ENCODE data around the gene ENTPD7. TPM values are rescaled to one million over a fixed set of nuclear protein-coding genes. Genes with fewer than 3 reads are reported as not detected.

The ENTPD7 gene
- total and polyA plus RNA-seq, 2 donors (not counting 1 experiment from before 2014, with no cell fraction given): 0.75 to 6.2 TPM

DNA sequence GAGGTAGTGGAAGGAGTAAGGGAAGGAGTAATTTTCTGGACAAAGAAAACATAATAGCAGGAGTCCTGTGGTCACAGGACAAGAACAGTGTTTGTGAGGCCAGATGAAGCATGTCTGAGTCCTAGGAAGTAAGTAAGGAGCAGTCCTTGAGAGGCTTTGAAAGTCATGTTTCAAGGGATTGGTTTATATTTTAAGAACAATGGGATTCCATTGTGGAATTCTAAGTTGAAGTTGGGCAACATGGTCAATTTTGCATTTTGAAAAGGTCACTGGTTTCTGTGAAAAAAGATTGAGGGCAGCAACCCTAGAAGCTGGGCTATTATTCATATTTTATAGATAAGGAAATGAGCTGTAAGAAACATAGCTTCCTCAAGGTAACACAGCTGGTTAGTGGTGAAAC, 28.3 kb upstream of the ENTPD7 start:
- Histone ChIP-seq H3K27ac (ENCODE audit: low read length in 2 of 2) (no peak overlapping the region), H4K20me1 (ENCODE audit: control insufficient read depth, insufficient read depth, low read length, poor library complexity, severe bottlenecking) (no peaks in the 10 kb centered on the region), H3K9me3 (ENCODE audit: control extremely low read depth in 1 of 3, control insufficient read depth in 2 of 3, insufficient read depth in 1 of 3, low read length in 2 of 3) (no peaks in the 10 kb centered on the region), H3K4me1 (ENCODE audit: control insufficient read depth in 2 of 2, insufficient read depth in 2 of 2, low read length in 2 of 2) (no peaks in the 10 kb centered on the region), H3K4me2 (replicated peaks; ENCODE audit: low read depth, low read length, poor library complexity, severe bottlenecking) (no peak overlapping the region), H3K27me3 (replicated peaks in 1 of 4; ENCODE audit: control extremely low read depth in 1 of 4, control insufficient read depth in 3 of 4, insufficient read depth in 4 of 4, low read length in 3 of 4) (no peaks in the 10 kb centered on the region), H3K4me3 (ENCODE audit: control extremely low read depth in 1 of 5, extremely low read depth in 1 of 5, insufficient read depth in 1 of 5, low read depth in 2 of 5, low read length in 4 of 5) (no peak overlapping the region), H3K36me3 (replicated peaks in 1 of 2; ENCODE audit: control extremely low read depth in 1 of 2, control insufficient read depth in 1 of 2, extremely low read depth in 1 of 2, insufficient read depth in 2 of 2, low read length in 1 of 2) (no peaks in the 10 kb centered on the region), H3K9ac (ENCODE audit: low read length) (no peak overlapping the region), H2AFZ (ENCODE audit: insufficient read depth, low read depth, low read length, poor library complexity, severe bottlenecking) (no peak overlapping the region), H3K79me2 (ENCODE audit: control insufficient read depth, insufficient read depth, low read length) (no peaks in the 10 kb centered on the region)
- TF ChIP-seq EZH2 (IDR thresholded peaks at IDR 0.05; ENCODE audit: borderline replicate concordance, insufficient read depth, low read depth, low read length, poor library complexity, severe bottlenecking): no peak
- TF ChIP-seq, protein P1, sequence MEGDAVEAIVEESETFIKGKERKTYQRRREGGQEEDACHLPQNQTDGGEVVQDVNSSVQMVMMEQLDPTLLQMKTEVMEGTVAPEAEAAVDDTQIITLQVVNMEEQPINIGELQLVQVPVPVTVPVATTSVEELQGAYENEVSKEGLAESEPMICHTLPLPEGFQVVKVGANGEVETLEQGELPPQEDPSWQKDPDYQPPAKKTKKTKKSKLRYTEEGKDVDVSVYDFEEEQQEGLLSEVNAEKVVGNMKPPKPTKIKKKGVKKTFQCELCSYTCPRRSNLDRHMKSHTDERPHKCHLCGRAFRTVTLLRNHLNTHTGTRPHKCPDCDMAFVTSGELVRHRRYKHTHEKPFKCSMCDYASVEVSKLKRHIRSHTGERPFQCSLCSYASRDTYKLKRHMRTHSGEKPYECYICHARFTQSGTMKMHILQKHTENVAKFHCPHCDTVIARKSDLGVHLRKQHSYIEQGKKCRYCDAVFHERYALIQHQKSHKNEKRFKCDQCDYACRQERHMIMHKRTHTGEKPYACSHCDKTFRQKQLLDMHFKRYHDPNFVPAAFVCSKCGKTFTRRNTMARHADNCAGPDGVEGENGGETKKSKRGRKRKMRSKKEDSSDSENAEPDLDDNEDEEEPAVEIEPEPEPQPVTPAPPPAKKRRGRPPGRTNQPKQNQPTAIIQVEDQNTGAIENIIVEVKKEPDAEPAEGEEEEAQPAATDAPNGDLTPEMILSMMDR (IDR thresholded peaks at IDR 0.05): no peak
- Mint-ChIP-seq H3K4me3 (no peak overlapping the region), H3K27ac (no peak overlapping the region), H3K4me1 (no peaks in the 10 kb centered on the region), H3K27me3 (peaks cover 41% of the 10 kb centered on the region), H3K9me3 (ENCODE audit: insufficient read depth) (no peaks in the 10 kb centered on the region)
- ATAC-seq (ENCODE audit: low read depth): no peak
- DNase-seq: no peak
- ChIA-PET CTCF (interaction anchor here (0.8 kb wide), 2 partner anchors 8 to 17 kb away, joined by 3 read pairs; no protein-coding TSS in a partner anchor), POLR2A (no interaction called here)
- intact Hi-C loops (cut with micrococcal nuclease): no loop called here

- Histone ChIP-seq H3K4me3 (ENCODE audit: control extremely low read depth in 1 of 5, extremely low read depth in 1 of 5, insufficient read depth in 1 of 5, low read depth in 2 of 5, low read length in 4 of 5) (no peak overlapping the region), H3K4me1 (ENCODE audit: control insufficient read depth in 2 of 2, insufficient read depth in 2 of 2, low read length in 2 of 2) (no peaks in the 10 kb centered on the region), H3K9me3 (ENCODE audit: control extremely low read depth in 1 of 3, control insufficient read depth in 2 of 3, insufficient read depth in 1 of 3, low read length in 2 of 3) (no peaks in the 10 kb centered on the region), H3K79me2 (ENCODE audit: control insufficient read depth, insufficient read depth, low read length) (no peaks in the 10 kb centered on the region), H3K27me3 (replicated peaks in 1 of 4; ENCODE audit: control extremely low read depth in 1 of 4, control insufficient read depth in 3 of 4, insufficient read depth in 4 of 4, low read length in 3 of 4) (no peaks in the 10 kb centered on the region), H2AFZ (ENCODE audit: insufficient read depth, low read depth, low read length, poor library complexity, severe bottlenecking) (no peak overlapping the region), H3K36me3 (replicated peaks in 1 of 2; ENCODE audit: control extremely low read depth in 1 of 2, control insufficient read depth in 1 of 2, extremely low read depth in 1 of 2, insufficient read depth in 2 of 2, low read length in 1 of 2) (no peaks in the 10 kb centered on the region), H4K20me1 (ENCODE audit: control insufficient read depth, insufficient read depth, low read length, poor library complexity, severe bottlenecking) (no peaks in the 10 kb centered on the region), H3K9ac (ENCODE audit: low read length) (no peak overlapping the region), H3K4me2 (replicated peaks; ENCODE audit: low read depth, low read length, poor library complexity, severe bottlenecking) (no peak overlapping the region), H3K27ac (ENCODE audit: low read length in 2 of 2) (no peak overlapping the region)
- Mint-ChIP-seq H3K4me3 (no peak overlapping the region), H3K4me1 (no peaks in the 10 kb centered on the region), H3K27me3 (peaks cover 44% of the 10 kb centered on the region), H3K9me3 (ENCODE audit: insufficient read depth) (no peaks in the 10 kb centered on the region), H3K27ac (no peak overlapping the region)
- no peak for DNase-seq
- CTCF ChIA-PET: interaction anchor here (0.8 kb wide), 1 partner anchor 9 kb away, joined by 3 read pairs; no protein-coding TSS in a partner anchor
- no CpG with 5 or more reads among the region's 3 CpGs for WGBS (ENCODE audit: insufficient coverage)
- intact Hi-C loops (cut with micrococcal nuclease): no loop called here
- no peak for TF ChIP-seq EZH2 (IDR thresholded peaks at IDR 0.05; ENCODE audit: borderline replicate concordance, insufficient read depth, low read depth, low read length, poor library complexity, severe bottlenecking)
- TF ChIP-seq, protein P1 (IDR thresholded peaks at IDR 0.05): no peak
- no peak for ATAC-seq (ENCODE audit: low read depth)
- POLR2A ChIA-PET: no interaction called here
Observed at GRCh38 chr10:99631496-99631895, 27.8 kb upstream of the ENTPD7 start.

All from B cell (primary cell).